Smooth muscle cell (in vitro differentiated cells): ENCODE measurements around the gene CEP128. TPM values are rescaled to one million over a fixed set of nuclear protein-coding genes. Genes with fewer than 3 reads are reported as not detected.

Experiments
- DNase-seq: peaks from one replicate; lab custom pipeline; 2025; ENCODE audit not compliant: unreplicated experiment; lab: John Stamatoyannopoulos, UW
- H2AFZ ChIP-seq: fragments of 200-600 bp; sonication (generic); 2 replicates; pipeline ENCODE4 v1.6.0; 2016; ENCODE audit warnings: antibody characterized with exemption, low read depth, mild to moderate bottlenecking
- H3F3A ChIP-seq: fragments of 200-600 bp; sonication (generic); 2 replicates; pipeline ENCODE4 v1.6.0; 2017; ENCODE audit warnings: antibody characterized with exemption, low read depth
- H3K27ac ChIP-seq: fragments of 200-600 bp; sonication (generic); 2 replicates; pipeline ENCODE4 v1.5.1; 2016; ENCODE audit warnings: low read depth, mild to moderate bottlenecking
- H3K27me3 ChIP-seq: fragments of 200-600 bp; sonication (generic); 2 replicates; pipeline ENCODE4 v1.6.1; 2016; ENCODE audit warnings: low read depth, mild to moderate bottlenecking
- H3K36me3 ChIP-seq: fragments of 200-600 bp; sonication (generic); 2 replicates; pipeline ENCODE4 v1.5.1; 2016; ENCODE audit warnings: low read depth
- H3K4me1 ChIP-seq: fragments of 200-600 bp; sonication (generic); 2 replicates; pipeline ENCODE4 v1.5.1; 2016; ENCODE audit warnings: low read depth
- H3K4me2 ChIP-seq: fragments of 200-600 bp; sonication (generic); 2 replicates; pipeline ENCODE4 v1.6.0; 2016; ENCODE audit warnings: mild to moderate bottlenecking
- H3K4me3 ChIP-seq: fragments of 200-600 bp; sonication (generic); 2 replicates; pipeline ENCODE4 v1.5.1; 2016; ENCODE audit warnings: mild to moderate bottlenecking
- H3K79me2 ChIP-seq: fragments of 200-600 bp; sonication (generic); 2 replicates; pipeline ENCODE4 v1.6.0; 2016; ENCODE audit warnings: low read depth, mild to moderate bottlenecking
- H3K9ac ChIP-seq: fragments of 200-600 bp; sonication (generic); 2 replicates; pipeline ENCODE4 v1.6.0; 2016; ENCODE audit warnings: low read depth
- H3K9me3 ChIP-seq: fragments of 200-600 bp; sonication (generic); replicated peaks from 2 replicates; pipeline ENCODE4 v1.5.1; 2016; ENCODE audit warnings: low read depth
- H4K20me1 ChIP-seq: fragments of 200-600 bp; sonication (generic); 2 replicates; pipeline ENCODE4 v1.6.0; 2016; ENCODE audit warnings: low read depth
- CTCF ChIP-seq: fragments of 200-600 bp; sonication (generic); IDR thresholded peaks from 2 replicates; pipeline ENCODE4 v1.5.1; 2017; ENCODE audit warnings: borderline replicate concordance, mild to moderate bottlenecking, antibody characterized with exemption; ENCODE audit not compliant: insufficient read depth, poor library complexity, severe bottlenecking
- WGBS: methylation state at CpG from one replicate; pipeline ENCODE4 v1.1.7; 2016; ENCODE audit warnings: low lambda C conversion rate; 5-methylcytosine and 5-hydroxymethylcytosine counted together
- polyA plus RNA-seq: library from polyadenylated mRNA; unstranded; fragments of >200 nt; fragmentation: Nextera tagmentation; extraction: Ambion mirVana; gene quantifications from 2 replicates; pipeline ENCODE4 v1.2.1, GENCODE V29; 2016
- total RNA-seq: library from RNA; depleted of rRNA; stranded (reverse); fragments of >200 nt; gene quantifications from 2 replicates; pipeline ENCODE4 v1.2.3, GENCODE V29; 2014

CEP128 gene
- total and polyA plus RNA-seq, 2 experiments from 2014 or later = 2.7 to 4.4 TPM

DNA sequence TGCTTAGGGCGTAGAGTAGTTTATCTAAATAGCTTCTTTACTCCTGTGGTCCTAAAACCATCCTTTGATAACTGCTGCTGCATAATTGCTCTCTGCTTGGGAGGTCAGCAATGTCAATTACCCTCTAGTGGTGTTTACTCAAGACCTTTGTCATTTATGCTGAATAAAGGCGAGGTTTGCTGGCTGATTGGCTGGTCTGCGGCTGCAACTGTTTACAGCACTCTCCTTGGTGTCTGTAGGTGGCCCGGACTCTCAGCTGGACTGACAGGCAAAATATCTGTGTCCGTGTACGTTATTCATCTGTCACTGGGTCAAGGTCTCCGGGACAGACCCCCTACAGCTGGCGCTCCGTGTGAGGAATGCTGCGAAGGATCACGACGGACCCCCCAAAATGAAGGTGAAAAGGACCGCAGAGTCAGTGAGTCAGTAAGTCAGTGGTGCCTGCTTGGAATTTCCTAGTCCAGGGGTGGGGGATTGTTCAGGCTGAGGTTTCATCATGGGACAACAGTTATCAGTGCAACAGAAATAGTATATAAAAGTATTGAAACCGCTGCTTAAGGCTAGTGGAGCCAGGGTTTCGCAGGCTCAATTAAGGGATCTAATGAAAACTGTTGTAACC, 476.9 kb downstream of the CEP128 start:
- H3K9ac ChIP-seq = no peak overlapping the region
- H3F3A ChIP-seq = no peaks in the 10 kb centered on the region
- no peaks in the 10 kb centered on the region for H3K36me3 ChIP-seq
- no peaks in the 10 kb centered on the region for H3K4me1 ChIP-seq
- no peak overlapping the region for H3K27ac ChIP-seq
- H3K4me2 ChIP-seq = no peak overlapping the region
- H3K9me3 ChIP-seq = no peaks in the 10 kb centered on the region
- no peak overlapping the region for H3K4me3 ChIP-seq
- H3K27me3 ChIP-seq = no peaks in the 10 kb centered on the region
- H3K79me2 ChIP-seq = no peaks in the 10 kb centered on the region
- TF ChIP-seq CTCF = no peak
- H2AFZ ChIP-seq = no peak overlapping the region
- H4K20me1 ChIP-seq = no peaks in the 10 kb centered on the region
- no peak for DNase-seq
- WGBS = 73% methylated on average over 15 of the region's 15 CpGs

- no peaks in the 10 kb centered on the region for H3K4me1 ChIP-seq
- H3K79me2 ChIP-seq = no peaks in the 10 kb centered on the region
- WGBS = 87% methylated on average over 1 of the region's 1 CpG
- H2AFZ ChIP-seq = no peak overlapping the region
- H3K4me2 ChIP-seq = no peak overlapping the region
- no peak overlapping the region for H3K4me3 ChIP-seq
- no peaks in the 10 kb centered on the region for H4K20me1 ChIP-seq
- no peak for TF ChIP-seq CTCF
- no peak overlapping the region for H3K27ac ChIP-seq
- no peak overlapping the region for H3K9ac ChIP-seq
- H3K27me3 ChIP-seq = no peaks in the 10 kb centered on the region
- H3K9me3 ChIP-seq = no peaks in the 10 kb centered on the region
- H3F3A ChIP-seq = no peaks in the 10 kb centered on the region
- no peak for DNase-seq
- no peaks in the 10 kb centered on the region for H3K36me3 ChIP-seq
Observed at GRCh38 chr14:80456209-80456608, 485.3 kb downstream of the CEP128 start.

GRCh38 chr14:80455031-80455430, 486.5 kb downstream of the CEP128 start:
- no peak overlapping the region for H2AFZ ChIP-seq
- H3K27ac ChIP-seq = no peak overlapping the region
- H3K4me1 ChIP-seq = no peaks in the 10 kb centered on the region
- no peak for DNase-seq
- no peaks in the 10 kb centered on the region for H3K79me2 ChIP-seq
- 87% methylated on average over 6 of the region's 6 CpGs for WGBS
- H3F3A ChIP-seq = no peaks in the 10 kb centered on the region
- H3K9me3 ChIP-seq = no peaks in the 10 kb centered on the region
- no peak overlapping the region for H3K4me2 ChIP-seq
- TF ChIP-seq CTCF = no peak
- H3K4me3 ChIP-seq = no peak overlapping the region
- H4K20me1 ChIP-seq = no peaks in the 10 kb centered on the region
- no peaks in the 10 kb centered on the region for H3K27me3 ChIP-seq
- H3K36me3 ChIP-seq = no peaks in the 10 kb centered on the region
- H3K9ac ChIP-seq = no peak overlapping the region

DNA sequence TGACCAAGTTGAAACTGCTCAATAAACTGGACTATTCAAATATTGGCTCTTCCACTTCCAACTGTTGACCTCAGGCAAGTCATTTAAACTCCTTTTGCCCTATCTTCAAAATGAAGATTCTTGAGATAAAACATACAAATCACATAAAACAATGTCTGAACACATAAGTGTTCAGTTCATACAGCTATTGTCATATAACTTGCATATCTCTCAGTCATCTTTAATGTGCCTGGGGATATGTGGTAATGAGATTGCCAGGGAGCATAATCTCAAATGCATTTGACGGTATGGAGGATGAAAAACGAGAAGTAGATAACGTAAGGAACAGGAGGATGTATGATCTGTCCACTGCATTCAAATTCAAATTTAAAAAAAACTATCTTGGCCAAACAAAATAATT, 493.3 kb downstream of the CEP128 start:
- Histone ChIP-seq H2AFZ (no peak overlapping the region), H3K36me3 (no peaks in the 10 kb centered on the region), H3K4me3 (no peak overlapping the region)

More for the DNA sequence above, 493.3 kb downstream of the CEP128 start:
- H3K9me3 ChIP-seq = no peaks in the 10 kb centered on the region
- 91% methylated on average over 3 of the region's 3 CpGs for WGBS
- H4K20me1 ChIP-seq = no peaks in the 10 kb centered on the region
- H3K27me3 ChIP-seq = no peaks in the 10 kb centered on the region
- H3K27ac ChIP-seq = no peak overlapping the region
- TF ChIP-seq CTCF = no peak
- no peak for DNase-seq
- H3K9ac ChIP-seq = no peak overlapping the region
- H3K4me2 ChIP-seq = no peak overlapping the region
- H3K4me1 ChIP-seq = no peaks in the 10 kb centered on the region
- H3F3A ChIP-seq = no peaks in the 10 kb centered on the region
- no peaks in the 10 kb centered on the region for H3K79me2 ChIP-seq
